H1 (cell line): ENCODE results near the gene ARHGAP6. TPM values are rescaled to one million over a fixed set of nuclear protein-coding genes. Genes with fewer than 3 reads are reported as not detected.

Experiments used
- CTCF ChIA-PET: fragments of 300-600 bp; sonication (Branson Sonifier 250); formaldehyde crosslinking; loops from one replicate; lab custom pipeline; 2021; ENCODE audit not compliant: partially characterized antibody; lab: Charles Lee
- POLR2A ChIA-PET: fragments of 300-600 bp; sonication (Branson Sonifier 250); formaldehyde crosslinking; loops from one replicate; lab custom pipeline; 2021; ENCODE audit warnings: inconsistent platforms; ENCODE audit not compliant: partially characterized antibody; lab: Charles Lee
- DNase-seq, 2 experiments: peaks; one replicate each; pipeline versions ENCODE4 v3.0.0 to v3.0.0-alpha.2; 2010 to 2022; ENCODE audit warnings: low spot score in 2 of 2, low read depth in 1 of 2, mixed read lengths in 1 of 2
- FAIRE-seq: peaks from 2 replicates; lab custom pipeline; 2011; peaks lifted over from hg19 to GRCh38; lab: Jason Lieb, UNC
- H2AFZ ChIP-seq: 2 replicates; pipeline ENCODE4 v1.8.1; 2012; ENCODE audit warnings: low read length, inconsistent platforms
- H2AK5ac ChIP-seq: 2 replicates; pipeline ENCODE4 v1.6.1; 2013; ENCODE audit warnings: low read depth, low read length
- H2BK120ac ChIP-seq: replicated peaks from 2 replicates; pipeline ENCODE3; 2013; ENCODE audit warnings: low read depth, low read length, inconsistent platforms
- H2BK12ac ChIP-seq: 2 replicates; pipeline ENCODE4 v1.6.1; 2013; ENCODE audit warnings: low read depth, low read length
- H2BK15ac ChIP-seq: 2 replicates; pipeline ENCODE4 v1.6.1; 2013; ENCODE audit warnings: low read length
- H2BK20ac ChIP-seq: 2 replicates; pipeline ENCODE4 v1.6.1; 2013; ENCODE audit warnings: low read length
- H2BK5ac ChIP-seq: 2 replicates; pipeline ENCODE4 v1.6.1; 2013; ENCODE audit warnings: low read depth, low read length
- H3K14ac ChIP-seq: 2 replicates; pipeline ENCODE4 v1.6.1; 2013; ENCODE audit warnings: inconsistent platforms; ENCODE audit not compliant: insufficient read length
- H3K18ac ChIP-seq: 2 replicates; pipeline ENCODE4 v1.6.1; 2013; ENCODE audit warnings: low read length; ENCODE audit errors: extremely low read depth
- H3K23ac ChIP-seq: 2 replicates; pipeline ENCODE4 v1.6.1; 2013; ENCODE audit warnings: inconsistent platforms; ENCODE audit not compliant: insufficient read length
- H3K23me2 ChIP-seq: 2 replicates; pipeline ENCODE4 v1.6.1; 2013; ENCODE audit warnings: low read depth, low read length
- H3K27ac ChIP-seq: 2 replicates; pipeline ENCODE4 v1.6.1; 2011; ENCODE audit warnings: low read depth, low read length, inconsistent platforms
- H3K27me3 ChIP-seq, 4 experiments: replicated peaks in 1 of 4; 1 replicate in 1 of 4; 2 replicates in 3 of 4; pipeline versions ENCODE4 v1.6.1 to v1.8.1; 2011 to 2013; ENCODE audit warnings: low read length in 3 of 4, mild to moderate bottlenecking in 3 of 4, inconsistent platforms in 2 of 4, mixed read lengths in 2 of 4, moderate library complexity in 1 of 4; ENCODE audit not compliant: control insufficient read depth in 3 of 4, insufficient read depth in 3 of 4; ENCODE audit errors: extremely low read depth in 1 of 4
- H3K36me3 ChIP-seq, 4 experiments: 2 replicates each; pipeline versions ENCODE4 v1.6.1 to v1.8.1; 2011 to 2013; ENCODE audit warnings: mild to moderate bottlenecking in 4 of 4, low read length in 3 of 4, moderate library complexity in 2 of 4, control low read depth in 1 of 4, inconsistent platforms in 1 of 4; ENCODE audit not compliant: insufficient read depth in 4 of 4, control insufficient read depth in 2 of 4
- H3K4ac ChIP-seq: replicated peaks from 2 replicates; pipeline ENCODE3; 2013; ENCODE audit warnings: low read length, low read depth, mixed read lengths, inconsistent platforms; ENCODE audit not compliant: insufficient read length
- H3K4me1 ChIP-seq, 4 experiments: replicated peaks in 1 of 4; 1 replicate in 1 of 4; 2 replicates in 3 of 4; pipeline versions ENCODE4 v1.6.1 to v1.8.1; 2011 to 2013; ENCODE audit warnings: low read length in 3 of 4, inconsistent platforms in 2 of 4, mixed read lengths in 1 of 4; ENCODE audit not compliant: insufficient read depth in 4 of 4, control insufficient read depth in 3 of 4
- H3K4me2 ChIP-seq, 2 experiments: 2 replicates each; pipeline versions ENCODE4 v1.6.1 to v1.8.1; 2011 to 2013; ENCODE audit warnings: low read depth in 2 of 2, low read length in 2 of 2, control low read depth in 1 of 2, inconsistent platforms in 1 of 2, mild to moderate bottlenecking in 1 of 2; ENCODE audit not compliant: insufficient read depth in 1 of 2
- H3K4me3 ChIP-seq, 4 experiments: fragments of 200-600, 300-600 bp in 1 of 4; sonication (generic), shearing (Covaris generic), sonication (Bioruptor Twin) in 1 of 4; 2 replicates each; pipeline versions ENCODE4 v1.5.1 to v1.8.1; 2011 to 2016; ENCODE audit warnings: low read length in 4 of 4, low read depth in 3 of 4, control low read depth in 2 of 4, inconsistent platforms in 2 of 4, mild to moderate bottlenecking in 2 of 4, mixed read lengths in 1 of 4, moderate library complexity in 1 of 4; ENCODE audit not compliant: insufficient read depth in 2 of 4; ENCODE audit errors: extremely low read depth in 1 of 4
- H3K56ac ChIP-seq: replicated peaks from 2 replicates; pipeline ENCODE3; 2013; ENCODE audit warnings: low read depth, mild to moderate bottlenecking, mixed read lengths, low read length, inconsistent platforms; ENCODE audit not compliant: insufficient read length
- H3K79me1 ChIP-seq: 2 replicates; pipeline ENCODE4 v1.6.1; 2013; ENCODE audit warnings: low read depth, low read length, control low read depth
- H3K79me2 ChIP-seq, 2 experiments: 2 replicates each; pipeline versions ENCODE4 v1.6.1 to v1.8.1; 2012 to 2013; ENCODE audit warnings: low read length in 2 of 2, mild to moderate bottlenecking in 2 of 2, inconsistent platforms in 1 of 2; ENCODE audit not compliant: insufficient read depth in 2 of 2, control insufficient read depth in 1 of 2
- H3K9ac ChIP-seq, 4 experiments: replicated peaks in 1 of 4; 1 replicate in 1 of 4; 2 replicates in 3 of 4; pipeline versions ENCODE4 v1.6.1 to v1.8.1; 2011 to 2013; ENCODE audit warnings: low read depth in 3 of 4, low read length in 3 of 4, control low read depth in 2 of 4, mild to moderate bottlenecking in 2 of 4, moderate library complexity in 2 of 4, inconsistent platforms in 1 of 4; ENCODE audit errors: extremely low read depth in 1 of 4
- H3K9me3 ChIP-seq, 2 experiments: 2 replicates each; pipeline versions ENCODE4 v1.6.1 to v1.8.1; 2012 to 2013; ENCODE audit warnings: mild to moderate bottlenecking in 2 of 2, moderate library complexity in 2 of 2, control low read depth in 1 of 2, inconsistent platforms in 1 of 2, low read depth in 1 of 2, low read length in 1 of 2, mixed read lengths in 1 of 2; ENCODE audit not compliant: insufficient read depth in 2 of 2
- H4K20me1 ChIP-seq, 2 experiments: replicated peaks in 1 of 2; 2 replicates each; pipeline versions ENCODE3 to v1.8.1; 2011 to 2013; ENCODE audit warnings: inconsistent platforms in 2 of 2, low read length in 2 of 2, mild to moderate bottlenecking in 1 of 2; ENCODE audit not compliant: insufficient read depth in 2 of 2, control insufficient read depth in 1 of 2
- H4K5ac ChIP-seq: 2 replicates; pipeline ENCODE4 v1.6.1; 2013; ENCODE audit warnings: low read length, low read depth, mixed read lengths, inconsistent platforms; ENCODE audit not compliant: insufficient read length
- H4K8ac ChIP-seq: 2 replicates; pipeline ENCODE4 v1.8.0; 2013; ENCODE audit warnings: mild to moderate bottlenecking, moderate library complexity, low read length, inconsistent platforms; ENCODE audit not compliant: insufficient read depth; ENCODE audit errors: extremely low read depth
- H4K91ac ChIP-seq: replicated peaks from 2 replicates; pipeline ENCODE3; 2013; ENCODE audit warnings: low read length, mixed read lengths, inconsistent platforms; ENCODE audit not compliant: insufficient read length
- GTF2F1 ChIP-seq: IDR thresholded peaks from 2 replicates; pipeline ENCODE4 v1.6.1; 2012; ENCODE audit warnings: low read depth, low read length, improper control_type of control experiment, borderline replicate concordance
- KDM1A ChIP-seq: fragments of 200-600, 300-600 bp; sonication (generic); IDR thresholded peaks from 2 replicates; pipeline ENCODE4 v1.7.1; 2016; ENCODE audit warnings: mild to moderate bottlenecking, low read length, borderline replicate concordance
- KDM5A ChIP-seq: fragments of 200-600 bp; IDR thresholded peaks from 2 replicates; pipeline ENCODE4 v1.7.1; 2012; ENCODE audit warnings: mild to moderate bottlenecking, low read length, inconsistent platforms, mixed read lengths
- RNF2 ChIP-seq: fragments of 200-900, 300-1000 bp; sonication (generic); IDR thresholded peaks from 2 replicates; pipeline ENCODE4 v1.7.1; 2016; ENCODE audit warnings: borderline replicate concordance, low read depth, mild to moderate bottlenecking, antibody characterized with exemption, low read length; ENCODE audit not compliant: poor library complexity, severe bottlenecking; ENCODE audit errors: missing control alignments
- TEAD4 ChIP-seq: IDR thresholded peaks from 2 replicates; pipeline ENCODE4 v1.6.1; 2012; ENCODE audit warnings: low read depth, low read length, inconsistent platforms, mixed read lengths
- WGBS, 2 experiments: shearing (Covaris generic) in 1 of 2; methylation state at CpG; one replicate each; pipeline versions ENCODE4 v1.1.6 to v1.1.7; 2013 to 2015; ENCODE audit warnings: low lambda C conversion rate in 2 of 2, mixed read lengths in 2 of 2, inconsistent platforms in 1 of 2, low coverage in 1 of 2, missing lambda C conversion rate in 1 of 2; ENCODE audit not compliant: insufficient replicate concordance in 2 of 2, insufficient coverage in 1 of 2, insufficient read length in 1 of 2; ENCODE audit errors: extremely low coverage in 1 of 2, missing lambda C conversion rate in 1 of 2; 5-methylcytosine and 5-hydroxymethylcytosine counted together
- polyA plus RNA-seq, 7 experiments: library from polyadenylated mRNA; depleted of rRNA in 3 of 7; stranded (reverse) in 5 of 7; unstranded in 2 of 7; fragments of >200 nt in 5 of 7; fragments of 200-250 nt in 2 of 7; gene quantifications; 1 replicate in 5 of 7; 2 replicates in 1 of 7; 4 replicates in 1 of 7; pipeline versions ENCODE4 v1.2.1 to v1.2.3, GENCODE V29; 2011 to 2013; ENCODE audit warnings: missing spikeins in 2 of 7, mixed read lengths in 2 of 7
- total RNA-seq: library from RNA; stranded (reverse); fragmentation: NEBNext Ultra II Directional; extraction: Animal tissue kit (Norgen Biotek cat#: 25700); gene quantifications from 2 replicates; pipeline ENCODE4 v1.2.1, GENCODE V29; 2021

ARHGAP6 gene
- total and polyA plus RNA-seq, 2 of the 8 experiments (the other 6 are each of a cell fraction or from before 2014, with no cell fraction given), result 0.35 to 0.82 TPM

DNA sequence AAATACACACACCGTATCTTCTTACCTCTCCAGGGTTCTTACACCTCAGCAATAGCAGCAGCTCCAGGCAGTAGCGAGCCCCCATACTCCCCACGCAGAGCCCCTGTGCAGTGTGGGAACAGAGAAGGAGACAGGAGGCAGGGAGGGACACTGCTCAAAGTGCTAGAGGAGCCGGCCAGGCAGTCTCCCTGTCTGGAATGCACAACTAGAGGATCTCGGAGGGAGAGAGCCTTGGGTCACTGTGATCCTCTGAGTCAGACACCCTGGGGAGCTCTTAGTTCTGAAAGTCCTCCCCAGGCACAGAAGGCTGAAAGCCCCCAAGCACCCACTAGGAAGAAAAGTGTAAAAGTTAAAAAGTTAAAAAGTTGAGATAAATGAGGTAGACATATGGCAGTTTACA, 356.5 kb downstream of the ARHGAP6 start:
- FAIRE-seq (no peak), DNase-seq (no peak)
- Histone ChIP-seq H3K9ac (no peak overlapping the region), H3K79me2 (no peaks in the 10 kb centered on the region), H3K27ac (no peak overlapping the region), H3K4ac (no peak overlapping the region), H3K18ac (no peak overlapping the region), H3K23me2 (no peaks in the 10 kb centered on the region), H3K56ac (no peak overlapping the region), H4K5ac (no peak overlapping the region), H3K23ac (no peak overlapping the region), H3K14ac (no peak overlapping the region), H2BK20ac (no peak overlapping the region), H3K27me3 (no peaks in the 10 kb centered on the region), H2BK120ac (no peak overlapping the region), H3K4me3 (no peak overlapping the region), H2AFZ (no peak overlapping the region), H3K36me3 (no peaks in the 10 kb centered on the region), H2AK5ac (no peak overlapping the region), H4K20me1 (no peaks in the 10 kb centered on the region), H4K8ac (no peak overlapping the region), H3K4me2 (no peak overlapping the region), H2BK5ac (no peak overlapping the region), H3K4me1 (peaks cover 0 to 9% (median 0%) of the 10 kb centered on the region in 4 experiments; a peak in 2 of 7 replicates), H2BK12ac (no peak overlapping the region), H4K91ac (no peak overlapping the region), H2BK15ac (no peak overlapping the region), H3K79me1 (no peaks in the 10 kb centered on the region), H3K9me3 (no peaks in the 10 kb centered on the region)
- WGBS, 2 experiments, result 100% methylated on average over 1 of the region's 5 CpGs; no CpG with 5 or more reads in 1 of the 2 experiments
- CTCF ChIA-PET, result no interaction called here
- POLR2A ChIA-PET, result no interaction called here
- TF ChIP-seq RNF2 (no peak), TEAD4 (no peak), KDM1A (no peak), KDM5A (no peak), GTF2F1 (no peak)
